ENCODE measurements around the gene RASGRP2.

- no peak for TF ChIP-seq CTCF (IDR thresholded peaks at IDR 0.05)
- TF ChIP-seq POLR2A (IDR thresholded peaks at IDR 0.05) = no peak
Measured at GRCh38 chr11:64717268-64717578, 26.7 kb downstream of the RASGRP2 start.
